OCI-LY1 (cell line): ENCODE data around the gene NCAM1.

Source experiments
- H2AFZ ChIP-seq: fragments of 200-600 bp; sonication (generic), shearing (Covaris generic); 2 replicates; pipeline ENCODE4 v1.6.0; 2014; ENCODE audit warnings: antibody characterized with exemption, mild to moderate bottlenecking, low read length
- H3F3A ChIP-seq: fragments of 200-600 bp; sonication (generic), shearing (Covaris generic); 2 replicates; pipeline ENCODE4 v1.6.0; 2014; ENCODE audit warnings: mild to moderate bottlenecking, antibody characterized with exemption, low read length, moderate library complexity; ENCODE audit not compliant: insufficient read depth
- H3K27ac ChIP-seq: fragments of 200-600 bp; sonication (generic); 2 replicates; pipeline ENCODE4 v1.5.1; 2014; ENCODE audit warnings: low read length, mixed run types, mild to moderate bottlenecking, low read depth; ENCODE audit not compliant: poor library complexity, severe bottlenecking
- H3K27me3 ChIP-seq: fragments of 200-600 bp; sonication (generic); 2 replicates; pipeline ENCODE4 v1.6.0; 2014; ENCODE audit warnings: antibody characterized with exemption, mild to moderate bottlenecking, low read length, moderate library complexity; ENCODE audit not compliant: insufficient read depth
- H3K36me3 ChIP-seq: fragments of 200-600 bp; sonication (generic); 2 replicates; pipeline ENCODE4 v1.6.1; 2014; ENCODE audit warnings: mild to moderate bottlenecking, antibody characterized with exemption, low read length, moderate library complexity, mixed read lengths; ENCODE audit not compliant: insufficient read depth
- H3K4me1 ChIP-seq: fragments of 200-600 bp; sonication (generic); 2 replicates; pipeline ENCODE4 v1.5.1; 2014; ENCODE audit warnings: mild to moderate bottlenecking, low read length, moderate library complexity; ENCODE audit not compliant: insufficient read depth, severe bottlenecking
- H3K4me2 ChIP-seq: fragments of 200-600 bp; sonication (generic), shearing (Covaris generic); 2 replicates; pipeline ENCODE4 v1.6.1; 2014; ENCODE audit warnings: low read length
- H3K4me3 ChIP-seq: fragments of 200-600 bp; sonication (generic); 2 replicates; pipeline ENCODE4 v1.5.1; 2014; ENCODE audit warnings: low read length, low read depth, mild to moderate bottlenecking, mixed read lengths; ENCODE audit not compliant: poor library complexity, severe bottlenecking
- H3K79me2 ChIP-seq: fragments of 200-600 bp; shearing (Covaris generic); 2 replicates; pipeline ENCODE4 v1.6.1; 2016; ENCODE audit warnings: mixed run types, low read length, mixed read lengths; ENCODE audit not compliant: insufficient read depth
- H3K9ac ChIP-seq: fragments of 200-600 bp; sonication (generic), shearing (Covaris generic); 2 replicates; pipeline ENCODE4 v1.6.1; 2014; ENCODE audit warnings: mild to moderate bottlenecking, low read length, mixed read lengths
- H3K9me2 ChIP-seq: fragments of 200-600 bp; sonication (generic), shearing (Covaris generic); 2 replicates; pipeline ENCODE4 v1.6.1; 2014; ENCODE audit warnings: low read depth, mild to moderate bottlenecking, low read length, mixed read lengths
- H3K9me3 ChIP-seq: fragments of 200-600 bp; shearing (Covaris generic); 2 replicates; pipeline ENCODE4 v1.6.1; 2014; ENCODE audit warnings: low read length, mixed read lengths
- H4K20me1 ChIP-seq: fragments of 200-600 bp; sonication (generic), shearing (Covaris generic); 2 replicates; pipeline ENCODE4 v1.6.0; 2016; ENCODE audit warnings: mild to moderate bottlenecking, low read length; ENCODE audit not compliant: insufficient read depth
- CTCF ChIP-seq: fragments of 200-600 bp; sonication (generic), shearing (Covaris generic); IDR thresholded peaks from 2 replicates; pipeline ENCODE4 v1.5.1; 2017; ENCODE audit warnings: mild to moderate bottlenecking, antibody characterized with exemption, low read length, moderate library complexity, mixed read lengths
- EZH2 ChIP-seq: fragments of 200-600 bp; sonication (generic), shearing (Covaris generic); IDR thresholded peaks from 2 replicates; pipeline ENCODE4 v1.8.0; 2017; ENCODE audit warnings: borderline replicate concordance, mixed run types, mild to moderate bottlenecking, antibody characterized with exemption, low read length, moderate library complexity, mixed read lengths

NCAM1 gene

GRCh38 chr11:113269636-113270035, 308.4 kb downstream of the NCAM1 start:
- Histone ChIP-seq H3K9ac (no peak overlapping the region), H3K9me3 (no peaks in the 10 kb centered on the region), H3K4me3 (no peak overlapping the region), H3K9me2 (no peaks in the 10 kb centered on the region), H3F3A (no peaks in the 10 kb centered on the region), H4K20me1 (no peaks in the 10 kb centered on the region), H3K36me3 (no peaks in the 10 kb centered on the region), H3K79me2 (no peaks in the 10 kb centered on the region), H3K27me3 (no peaks in the 10 kb centered on the region), H3K4me2 (no peak overlapping the region), H3K27ac (no peak overlapping the region), H3K4me1 (no peaks in the 10 kb centered on the region), H2AFZ (no peak overlapping the region)
- no peak for TF ChIP-seq CTCF
- TF ChIP-seq EZH2: no peak

DNA sequence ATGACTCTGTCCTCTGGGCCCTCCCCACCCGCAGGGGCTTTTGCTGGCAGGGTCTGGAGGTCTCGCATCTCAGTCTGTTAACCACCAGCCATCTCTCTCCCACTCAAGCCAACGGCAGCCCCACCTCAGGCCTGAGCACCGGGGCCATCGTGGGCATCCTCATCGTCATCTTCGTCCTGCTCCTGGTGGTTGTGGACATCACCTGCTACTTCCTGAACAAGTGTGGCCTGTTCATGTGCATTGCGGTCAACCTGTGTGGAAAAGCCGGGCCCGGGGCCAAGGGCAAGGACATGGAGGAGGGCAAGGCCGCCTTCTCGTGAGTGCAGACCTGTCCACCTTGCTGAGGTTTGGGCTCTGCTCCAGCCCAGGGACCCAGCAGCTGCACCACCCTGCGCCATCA, 308.9 kb downstream of the NCAM1 start:
- Histone ChIP-seq H3K9me3 (no peaks in the 10 kb centered on the region), H3K79me2 (no peaks in the 10 kb centered on the region), H2AFZ (no peak overlapping the region), H3K27ac (no peak overlapping the region), H3K4me3 (no peak overlapping the region), H3K9ac (no peak overlapping the region), H3K4me1 (no peaks in the 10 kb centered on the region), H3K4me2 (no peak overlapping the region), H4K20me1 (no peaks in the 10 kb centered on the region), H3F3A (no peaks in the 10 kb centered on the region), H3K9me2 (no peaks in the 10 kb centered on the region), H3K36me3 (no peaks in the 10 kb centered on the region), H3K27me3 (no peaks in the 10 kb centered on the region)
- no peak for TF ChIP-seq CTCF
- TF ChIP-seq EZH2: no peak

GRCh38 chr11:113271551-113272245, 310.5 kb downstream of the NCAM1 start:
- no peaks in the 10 kb centered on the region for H3K9me2 ChIP-seq
- H3K9ac ChIP-seq: no peak overlapping the region
- H3F3A ChIP-seq: no peaks in the 10 kb centered on the region
- H3K36me3 ChIP-seq: no peaks in the 10 kb centered on the region
- H3K4me3 ChIP-seq: no peak overlapping the region
- no peak overlapping the region for H2AFZ ChIP-seq
- no peaks in the 10 kb centered on the region for H3K9me3 ChIP-seq
- H3K4me2 ChIP-seq: no peak overlapping the region
- no peaks in the 10 kb centered on the region for H3K27me3 ChIP-seq
- H3K27ac ChIP-seq: no peak overlapping the region
- H3K79me2 ChIP-seq: no peaks in the 10 kb centered on the region
- no peaks in the 10 kb centered on the region for H4K20me1 ChIP-seq
- no peaks in the 10 kb centered on the region for H3K4me1 ChIP-seq
- no peak for TF ChIP-seq CTCF
- TF ChIP-seq EZH2: no peak
